ENCODE data around the gene MX1. TPM values are rescaled to one million over a fixed set of nuclear protein-coding genes. Genes with fewer than 3 reads are reported as not detected.
A peak's percentile ranks its signal among the peaks of the same experiment; 100 is the strongest.

MX1 gene
- total RNA-seq, 1 donor from 2014 or later, result 420 TPM

- Mint-ChIP-seq H3K27ac (ENCODE audit: unreplicated experiment) (no peak overlapping the region), H3K4me3 (ENCODE audit: unreplicated experiment) (no peak overlapping the region)
- no peak for FAIRE-seq
These were observed 73.9 kb downstream of the MX1 start for GRCh38 chr21:41499920-41500319.

GRCh38 chr21:41500363-41500762, 74.3 kb downstream of the MX1 start:
- no peak for FAIRE-seq
- H3K9me3 Mint-ChIP-seq (ENCODE audit: unreplicated experiment), result no peaks in the 10 kb centered on the region
- H3K36me3 Mint-ChIP-seq (ENCODE audit: low read depth, unreplicated experiment), result peaks cover 2% of the 10 kb centered on the region
- Histone ChIP-seq H3K27me3 (ENCODE audit: insufficient read depth, low read length) (peaks cover 10% of the 10 kb centered on the region), H3K79me2 (ENCODE audit: insufficient read depth, low read length) (no peaks in the 10 kb centered on the region), H3K36me3 (ENCODE audit: insufficient read depth, low read length) (no peaks in the 10 kb centered on the region), H3K27ac (ENCODE audit: low read depth, low read length) (no peak overlapping the region), H3K4me2 (ENCODE audit: low read length) (no peak overlapping the region), H3K9me3 (ENCODE audit: insufficient read depth, low read depth, low read length) (no peaks in the 10 kb centered on the region), H3K4me3 (ENCODE audit: insufficient read depth, low read depth, low read length) (no peak overlapping the region), H4K20me1 (ENCODE audit: insufficient read depth, low read length) (no peaks in the 10 kb centered on the region), H3K9ac (ENCODE audit: low read length) (no peak overlapping the region), H3K4me1 (ENCODE audit: insufficient read depth, low read length) (no peaks in the 10 kb centered on the region), H2AFZ (ENCODE audit: low read depth, low read length) (no peak overlapping the region)
- no peak overlapping the region for H3K27ac Mint-ChIP-seq (ENCODE audit: unreplicated experiment)
- peaks cover 47% of the 10 kb centered on the region for H3K27me3 Mint-ChIP-seq (ENCODE audit: low read depth, unreplicated experiment)
- no peaks in the 10 kb centered on the region for H3K4me1 Mint-ChIP-seq (ENCODE audit: low read depth, unreplicated experiment)
- no peak for TF ChIP-seq EZH2 (IDR thresholded peaks at IDR 0.05; ENCODE audit: insufficient read depth, low read length)
- TF ChIP-seq CTCF (IDR thresholded peaks at IDR 0.05; ENCODE audit: insufficient read depth, low read depth, low read length), result no peak
- no peak for DNase-seq (ENCODE audit: low read depth)
- no peak overlapping the region for H3K4me3 Mint-ChIP-seq (ENCODE audit: unreplicated experiment)

More at GRCh38 chr21:41499920-41500319, 73.9 kb downstream of the MX1 start:
- Histone ChIP-seq H3K79me2 (ENCODE audit: insufficient read depth, low read length) (no peaks in the 10 kb centered on the region), H3K4me3 (ENCODE audit: insufficient read depth, low read depth, low read length) (no peak overlapping the region), H2AFZ (ENCODE audit: low read depth, low read length) (no peak overlapping the region), H3K9ac (ENCODE audit: low read length) (no peak overlapping the region), H3K27ac (ENCODE audit: low read depth, low read length) (no peak overlapping the region), H4K20me1 (ENCODE audit: insufficient read depth, low read length) (no peaks in the 10 kb centered on the region), H3K27me3 (ENCODE audit: insufficient read depth, low read length) (peaks cover 7% of the 10 kb centered on the region), H3K4me1 (ENCODE audit: insufficient read depth, low read length) (no peaks in the 10 kb centered on the region), H3K9me3 (ENCODE audit: insufficient read depth, low read depth, low read length) (no peaks in the 10 kb centered on the region), H3K36me3 (ENCODE audit: insufficient read depth, low read length) (no peaks in the 10 kb centered on the region), H3K4me2 (ENCODE audit: low read length) (no peak overlapping the region)
- H3K9me3 Mint-ChIP-seq (ENCODE audit: unreplicated experiment), result no peaks in the 10 kb centered on the region
- TF ChIP-seq EZH2 (IDR thresholded peaks at IDR 0.05; ENCODE audit: insufficient read depth, low read length) (no peak), CTCF (IDR thresholded peaks at IDR 0.05; ENCODE audit: insufficient read depth, low read depth, low read length) (no peak)
- H3K36me3 Mint-ChIP-seq (ENCODE audit: low read depth, unreplicated experiment), result peaks cover 2% of the 10 kb centered on the region
- peaks cover 42% of the 10 kb centered on the region for H3K27me3 Mint-ChIP-seq (ENCODE audit: low read depth, unreplicated experiment)
- DNase-seq (ENCODE audit: low read depth), result no peak
- no peaks in the 10 kb centered on the region for H3K4me1 Mint-ChIP-seq (ENCODE audit: low read depth, unreplicated experiment)

GRCh38 chr21:41500931-41501381, 74.9 kb downstream of the MX1 start:
- peak; percentile 9 for FAIRE-seq
- no peak overlapping the region for H3K4me3 ChIP-seq (ENCODE audit: insufficient read depth, low read depth, low read length)
- no peak overlapping the region for H3K4me2 ChIP-seq (ENCODE audit: low read length)
- no peaks in the 10 kb centered on the region for H3K9me3 Mint-ChIP-seq (ENCODE audit: unreplicated experiment)
- no peaks in the 10 kb centered on the region for H3K79me2 ChIP-seq (ENCODE audit: insufficient read depth, low read length)
- H3K36me3 ChIP-seq (ENCODE audit: insufficient read depth, low read length), result no peaks in the 10 kb centered on the region
- no peak overlapping the region for H3K27ac Mint-ChIP-seq (ENCODE audit: unreplicated experiment)
- peaks cover 15% of the 10 kb centered on the region for H3K27me3 ChIP-seq (ENCODE audit: insufficient read depth, low read length)
- H3K27ac ChIP-seq (ENCODE audit: low read depth, low read length), result no peak overlapping the region
- no peaks in the 10 kb centered on the region for H3K9me3 ChIP-seq (ENCODE audit: insufficient read depth, low read depth, low read length)
- H3K4me3 Mint-ChIP-seq (ENCODE audit: unreplicated experiment), result no peak overlapping the region
- H3K4me1 Mint-ChIP-seq (ENCODE audit: low read depth, unreplicated experiment), result no peaks in the 10 kb centered on the region
- H3K9ac ChIP-seq (ENCODE audit: low read length), result no peak overlapping the region
- H4K20me1 ChIP-seq (ENCODE audit: insufficient read depth, low read length), result no peaks in the 10 kb centered on the region
- peaks cover 2% of the 10 kb centered on the region for H3K36me3 Mint-ChIP-seq (ENCODE audit: low read depth, unreplicated experiment)
- peaks cover 51% of the 10 kb centered on the region for H3K27me3 Mint-ChIP-seq (ENCODE audit: low read depth, unreplicated experiment)
- no peaks in the 10 kb centered on the region for H3K4me1 ChIP-seq (ENCODE audit: insufficient read depth, low read length)
- TF ChIP-seq CTCF (IDR thresholded peaks at IDR 0.05; ENCODE audit: insufficient read depth, low read depth, low read length), result no peak
- no peak for TF ChIP-seq EZH2 (IDR thresholded peaks at IDR 0.05; ENCODE audit: insufficient read depth, low read length)
- no peak for DNase-seq (ENCODE audit: low read depth)
- no peak overlapping the region for H2AFZ ChIP-seq (ENCODE audit: low read depth, low read length)
